ENCODE data around the gene CHRNB1. TPM values are rescaled to one million over a fixed set of nuclear protein-coding genes. Genes with fewer than 3 reads are reported as not detected.

Gene CHRNB1, protein sequence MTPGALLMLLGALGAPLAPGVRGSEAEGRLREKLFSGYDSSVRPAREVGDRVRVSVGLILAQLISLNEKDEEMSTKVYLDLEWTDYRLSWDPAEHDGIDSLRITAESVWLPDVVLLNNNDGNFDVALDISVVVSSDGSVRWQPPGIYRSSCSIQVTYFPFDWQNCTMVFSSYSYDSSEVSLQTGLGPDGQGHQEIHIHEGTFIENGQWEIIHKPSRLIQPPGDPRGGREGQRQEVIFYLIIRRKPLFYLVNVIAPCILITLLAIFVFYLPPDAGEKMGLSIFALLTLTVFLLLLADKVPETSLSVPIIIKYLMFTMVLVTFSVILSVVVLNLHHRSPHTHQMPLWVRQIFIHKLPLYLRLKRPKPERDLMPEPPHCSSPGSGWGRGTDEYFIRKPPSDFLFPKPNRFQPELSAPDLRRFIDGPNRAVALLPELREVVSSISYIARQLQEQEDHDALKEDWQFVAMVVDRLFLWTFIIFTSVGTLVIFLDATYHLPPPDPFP
- 3.6 and 6.6 TPM in 2 replicates for total RNA-seq (2014; rRNA removed; shearing (Covaris generic); ENCODE audit: low replicate concordance)

DNA sequence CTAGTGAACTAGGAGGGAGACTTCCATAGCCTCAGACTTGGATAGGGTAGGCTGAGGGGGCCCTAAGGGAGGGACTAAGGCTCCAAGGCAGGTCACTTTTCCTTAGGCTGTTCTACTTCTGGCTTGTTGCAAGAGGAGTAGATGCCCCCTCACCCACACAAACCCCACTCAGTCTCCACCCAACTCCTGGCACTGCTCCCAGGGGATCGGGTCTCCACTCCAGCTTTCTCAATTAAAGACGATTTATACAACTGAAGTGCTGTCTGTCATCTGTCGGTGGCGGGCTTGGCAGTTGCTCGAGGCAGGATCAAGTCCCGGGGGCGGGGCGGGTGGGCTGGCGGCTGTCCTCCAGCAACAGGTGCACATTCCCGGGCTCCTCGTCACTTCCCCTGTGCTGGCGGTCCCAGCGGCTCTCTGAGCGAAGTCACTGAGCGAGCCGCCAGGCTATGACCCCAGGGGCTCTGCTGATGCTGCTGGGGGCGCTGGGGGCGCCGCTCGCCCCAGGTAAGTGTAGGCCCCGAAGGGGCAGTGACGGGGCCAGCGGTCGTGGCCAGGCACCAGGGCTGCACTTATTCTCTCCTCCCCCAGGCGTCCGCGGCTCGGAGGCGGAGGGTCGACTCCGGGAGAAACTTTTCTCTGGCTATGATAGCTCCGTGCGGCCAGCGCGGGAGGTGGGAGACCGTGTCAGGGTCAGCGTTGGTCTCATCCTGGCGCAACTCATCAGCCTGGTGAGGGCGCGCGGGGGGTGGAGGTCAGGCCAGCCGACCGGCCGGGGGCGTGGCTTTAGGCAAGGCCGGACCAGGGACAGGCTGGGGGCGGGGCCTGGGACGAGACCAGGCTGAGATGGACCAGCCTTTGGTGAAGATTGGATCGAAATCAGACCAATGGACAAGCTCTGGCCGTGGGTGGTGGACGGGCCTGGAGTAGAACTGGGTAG, at the start of gene CHRNB1:
CHRNB1 (plus strand) TSS at position 380 of the 937 bp plus-strand sequence; CDS start at position 447, 67 bp downstream.
- Histone ChIP-seq H3K4me3 (ENCODE audit: low read length) (peak within 1 kb of the TSS; percentile 60), H2AFZ (ENCODE audit: low read length) (peak within 1 kb of the TSS; percentile 71; the same call in 1 of the 2 replicates), H3K9me2 (replicated peaks; ENCODE audit: insufficient read depth, low read length) (no peaks in the 10 kb centered on the region), H3K4me1 (ENCODE audit: low read length) (peaks cover 20% of the 10 kb centered on the region), H3K27me3 (ENCODE audit: low read length) (no peaks in the 10 kb centered on the region), H3K36me3 (ENCODE audit: insufficient read depth, low read length) (no peaks in the 10 kb centered on the region), H3K79me2 (ENCODE audit: low read length) (no peaks in the 10 kb centered on the region), H3K9ac (ENCODE audit: low read length) (peak within 1 kb of the TSS; percentile 49), H3K9me3 (ENCODE audit: low read length) (no peaks in the 10 kb centered on the region), H3K27ac (ENCODE audit: low read length) (no peak within 1 kb of the TSS), H4K20me1 (ENCODE audit: insufficient read depth, low read depth, low read length) (no peaks in the 10 kb centered on the region), H3K4me2 (ENCODE audit: low read depth, low read length, poor library complexity, severe bottlenecking) (peak within 1 kb of the TSS; percentile 69)
- no peak for DNase-seq

GRCh38 chr17:7396147-7396546, 48.7 kb upstream of the CHRNB1 start:
- peaks cover 5% of the 10 kb centered on the region; the same call in 1 of the 2 replicates for H3K79me2 ChIP-seq (ENCODE audit: low read length)
- H4K20me1 ChIP-seq (ENCODE audit: insufficient read depth, low read depth, low read length): no peaks in the 10 kb centered on the region
- no peaks in the 10 kb centered on the region for H3K36me3 ChIP-seq (ENCODE audit: insufficient read depth, low read length)
- no peaks in the 10 kb centered on the region for H3K27me3 ChIP-seq (ENCODE audit: low read length)
- no peak overlapping the region for H3K9ac ChIP-seq (ENCODE audit: low read length)
- H2AFZ ChIP-seq (ENCODE audit: low read length): no peak overlapping the region
- H3K27ac ChIP-seq (ENCODE audit: low read length): no peak overlapping the region
- H3K4me2 ChIP-seq (ENCODE audit: low read depth, low read length, poor library complexity, severe bottlenecking): no peak overlapping the region
- H3K9me3 ChIP-seq (ENCODE audit: low read length): no peaks in the 10 kb centered on the region
- H3K4me1 ChIP-seq (ENCODE audit: low read length): peaks cover 14% of the 10 kb centered on the region
- no peak overlapping the region for H3K4me3 ChIP-seq (ENCODE audit: low read length)
- H3K9me2 ChIP-seq (replicated peaks; ENCODE audit: insufficient read depth, low read length): no peaks in the 10 kb centered on the region
- no peak for DNase-seq

- Histone ChIP-seq H3K27ac (ENCODE audit: low read length) (no peak overlapping the region), H4K20me1 (ENCODE audit: insufficient read depth, low read depth, low read length) (no peaks in the 10 kb centered on the region; the same call in 1 of the 2 replicates), H3K36me3 (ENCODE audit: insufficient read depth, low read length) (no peaks in the 10 kb centered on the region), H3K9me2 (replicated peaks; ENCODE audit: insufficient read depth, low read length) (no peaks in the 10 kb centered on the region), H3K27me3 (ENCODE audit: low read length) (no peaks in the 10 kb centered on the region), H3K9me3 (ENCODE audit: low read length) (no peaks in the 10 kb centered on the region), H3K79me2 (ENCODE audit: low read length) (peaks cover under 1% of the 10 kb centered on the region; the same call in 1 of the 2 replicates), H3K9ac (ENCODE audit: low read length) (no peak overlapping the region), H3K4me3 (ENCODE audit: low read length) (no peak overlapping the region), H3K4me1 (ENCODE audit: low read length) (peaks cover 17% of the 10 kb centered on the region), H3K4me2 (ENCODE audit: low read depth, low read length, poor library complexity, severe bottlenecking) (no peak overlapping the region), H2AFZ (ENCODE audit: low read length) (no peak overlapping the region)
- no peak for DNase-seq
Measured at GRCh38 chr17:7398612-7399011, 46.2 kb upstream of the CHRNB1 start.

DNA sequence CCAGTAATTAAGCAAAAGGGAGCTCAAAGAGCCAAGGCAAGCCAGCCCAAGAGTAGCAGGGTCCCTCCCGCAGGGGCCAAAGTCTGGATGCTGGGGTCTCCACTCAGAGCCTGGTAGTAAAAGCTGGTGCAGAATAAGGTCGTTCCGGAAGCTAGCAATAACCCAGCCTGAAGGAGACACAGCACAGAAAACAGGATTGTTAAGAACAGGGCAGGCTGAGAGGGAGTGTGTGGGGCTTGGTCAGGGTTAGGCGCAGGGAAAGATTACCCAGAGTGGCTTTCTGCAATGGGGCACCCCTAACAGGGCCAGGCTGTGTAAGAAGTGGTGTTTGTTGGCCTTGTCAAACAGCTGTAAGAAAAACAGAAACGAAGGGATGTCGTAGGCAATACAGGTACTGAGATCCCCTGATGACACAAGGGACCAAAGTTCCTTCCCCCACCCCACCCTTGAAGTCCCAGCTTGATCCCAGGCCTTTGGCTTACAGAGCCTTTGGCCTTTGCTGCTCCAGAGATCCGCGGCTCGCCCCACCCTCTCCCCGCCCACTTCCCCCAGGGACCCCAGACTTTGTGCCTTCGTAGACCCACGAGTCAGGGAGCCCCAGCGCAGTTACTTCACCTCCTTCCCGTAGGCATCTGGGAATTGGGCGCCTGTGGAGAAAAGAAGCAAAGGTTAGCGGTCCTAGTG, 41.7 kb upstream of the CHRNB1 start:
- H3K4me3 ChIP-seq (ENCODE audit: low read length): peak overlapping the region; percentile 91
- H3K9me3 ChIP-seq (ENCODE audit: low read length): no peaks in the 10 kb centered on the region
- no peaks in the 10 kb centered on the region; the same call in 1 of the 2 replicates for H4K20me1 ChIP-seq (ENCODE audit: insufficient read depth, low read depth, low read length)
- H3K27me3 ChIP-seq (ENCODE audit: low read length): no peaks in the 10 kb centered on the region
- no peaks in the 10 kb centered on the region for H3K9me2 ChIP-seq (replicated peaks; ENCODE audit: insufficient read depth, low read length)
- H3K27ac ChIP-seq (ENCODE audit: low read length): peak overlapping the region; percentile 69
- H3K9ac ChIP-seq (ENCODE audit: low read length): peak overlapping the region; percentile 91
- peak overlapping the region; percentile 85; the same call in 1 of the 2 replicates for H2AFZ ChIP-seq (ENCODE audit: low read length)
- H3K4me1 ChIP-seq (ENCODE audit: low read length): peaks cover 9% of the 10 kb centered on the region
- peak overlapping the region; percentile 94 for H3K4me2 ChIP-seq (ENCODE audit: low read depth, low read length, poor library complexity, severe bottlenecking)
- H3K79me2 ChIP-seq (ENCODE audit: low read length): no peaks in the 10 kb centered on the region
- no peaks in the 10 kb centered on the region for H3K36me3 ChIP-seq (ENCODE audit: insufficient read depth, low read length)
- DNase-seq: peak; percentile 74

GRCh38 chr17:7403727-7403976, 41.2 kb upstream of the CHRNB1 start:
- H3K9me2 ChIP-seq (replicated peaks; ENCODE audit: insufficient read depth, low read length): no peaks in the 10 kb centered on the region
- H3K4me1 ChIP-seq (ENCODE audit: low read length): peaks cover 9% of the 10 kb centered on the region
- H3K27ac ChIP-seq (ENCODE audit: low read length): peak overlapping the region; percentile 69
- peak overlapping the region; percentile 91 for H3K9ac ChIP-seq (ENCODE audit: low read length)
- peak overlapping the region; percentile 85; the same call in 1 of the 2 replicates for H2AFZ ChIP-seq (ENCODE audit: low read length)
- H3K9me3 ChIP-seq (ENCODE audit: low read length): no peaks in the 10 kb centered on the region
- no peaks in the 10 kb centered on the region for H3K36me3 ChIP-seq (ENCODE audit: insufficient read depth, low read length)
- no peaks in the 10 kb centered on the region; the same call in 1 of the 2 replicates for H4K20me1 ChIP-seq (ENCODE audit: insufficient read depth, low read depth, low read length)
- DNase-seq: no peak
- peak overlapping the region; percentile 94 for H3K4me2 ChIP-seq (ENCODE audit: low read depth, low read length, poor library complexity, severe bottlenecking)
- no peaks in the 10 kb centered on the region for H3K79me2 ChIP-seq (ENCODE audit: low read length)
- peak overlapping the region; percentile 91 for H3K4me3 ChIP-seq (ENCODE audit: low read length)
- H3K27me3 ChIP-seq (ENCODE audit: low read length): no peaks in the 10 kb centered on the region

DNA sequence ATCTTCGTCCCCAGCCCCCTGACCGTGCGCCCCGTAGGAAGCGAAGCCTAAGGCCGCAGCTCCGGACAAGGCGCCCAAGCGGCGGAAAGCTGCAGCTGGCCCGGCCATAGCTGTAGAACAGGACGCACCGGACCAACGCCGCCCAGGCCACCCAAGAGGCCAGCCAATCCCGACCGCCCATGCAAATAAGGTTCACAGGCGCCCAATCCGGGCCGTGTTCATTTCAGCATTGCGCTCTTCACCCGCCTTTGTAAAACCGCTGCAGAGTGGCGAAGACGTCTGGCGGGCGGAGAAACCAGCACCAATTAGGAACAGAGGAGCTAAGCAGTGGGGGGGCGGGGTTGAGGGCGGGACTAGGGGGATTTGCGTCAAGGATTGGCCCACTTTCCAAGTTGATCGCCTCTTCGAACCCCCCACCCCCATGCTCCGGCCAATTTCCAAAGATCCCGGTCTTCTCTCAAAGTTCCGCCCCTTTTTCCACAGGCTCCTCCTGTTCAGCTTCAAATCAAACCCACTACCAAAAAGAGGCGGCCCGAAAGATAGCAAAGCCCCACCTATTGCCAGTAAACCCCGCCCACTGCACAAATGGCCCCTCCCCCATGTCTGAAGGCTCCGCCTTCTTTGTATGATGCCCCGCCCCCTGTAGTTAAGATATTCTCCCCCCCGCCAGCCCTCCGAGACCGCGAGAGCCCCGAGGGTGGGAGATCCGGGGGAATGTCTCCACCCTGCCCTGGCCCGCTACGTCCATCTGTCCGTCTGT, 40.7 kb upstream of the CHRNB1 start, which contains the start of gene TMEM256:
TMEM256 (minus strand) TSS at position 121 of the 760 bp plus-strand sequence; CDS start at position 108, 13 bp downstream.
- Histone ChIP-seq H3K4me3 (ENCODE audit: low read length) (peak within 1 kb of the TSS; percentile 91), H3K27ac (ENCODE audit: low read length) (peak within 1 kb of the TSS; percentile 69), H3K79me2 (ENCODE audit: low read length) (no peaks in the 10 kb centered on the region), H3K27me3 (ENCODE audit: low read length) (no peaks in the 10 kb centered on the region), H3K36me3 (ENCODE audit: insufficient read depth, low read length) (no peaks in the 10 kb centered on the region), H3K4me1 (ENCODE audit: low read length) (peaks cover 9% of the 10 kb centered on the region), H3K9me2 (replicated peaks; ENCODE audit: insufficient read depth, low read length) (no peaks in the 10 kb centered on the region), H4K20me1 (ENCODE audit: insufficient read depth, low read depth, low read length) (no peaks in the 10 kb centered on the region; the same call in 1 of the 2 replicates), H2AFZ (ENCODE audit: low read length) (peak within 1 kb of the TSS; percentile 85; the same call in 1 of the 2 replicates), H3K9me3 (ENCODE audit: low read length) (no peaks in the 10 kb centered on the region), H3K4me2 (ENCODE audit: low read depth, low read length, poor library complexity, severe bottlenecking) (peak within 1 kb of the TSS; percentile 94), H3K9ac (ENCODE audit: low read length) (peak within 1 kb of the TSS; percentile 91)
- DNase-seq: peak; percentile 99

DNA sequence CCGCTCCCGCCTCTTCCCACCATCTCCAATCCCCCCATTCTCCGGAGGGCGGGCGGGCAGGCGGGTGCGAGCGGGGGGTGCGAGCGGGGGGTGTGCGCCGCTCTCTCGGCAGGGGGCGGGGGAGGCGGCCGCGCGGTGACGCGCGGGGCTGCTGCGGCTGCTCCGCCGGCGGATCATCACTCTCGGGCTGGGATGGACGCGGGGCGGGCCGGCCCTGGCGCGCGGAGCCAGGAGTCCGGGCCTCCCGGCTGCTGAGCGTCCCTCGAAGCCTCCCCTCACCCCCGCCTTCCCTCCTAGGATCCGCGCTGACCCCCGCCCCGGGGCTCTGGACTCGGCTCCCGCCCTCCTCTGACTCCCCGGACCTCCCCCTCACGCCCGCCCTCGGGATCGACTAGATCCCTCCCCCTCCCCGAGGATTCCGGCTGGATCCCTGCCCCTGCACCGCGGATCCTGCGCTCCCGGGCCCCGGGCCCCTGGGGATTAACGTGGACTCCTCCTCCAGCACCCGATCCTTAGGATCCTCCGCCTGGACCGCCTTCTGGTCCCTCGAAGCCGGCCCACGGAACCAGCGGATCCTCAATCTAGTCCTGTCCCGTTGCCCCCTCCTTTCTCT, 40.0 kb upstream of the CHRNB1 start:
- no peak overlapping the region for H3K9ac ChIP-seq (ENCODE audit: low read length)
- H2AFZ ChIP-seq (ENCODE audit: low read length): no peak overlapping the region
- no peak overlapping the region for H3K4me3 ChIP-seq (ENCODE audit: low read length)
- no peaks in the 10 kb centered on the region for H3K36me3 ChIP-seq (ENCODE audit: insufficient read depth, low read length)
- no peaks in the 10 kb centered on the region for H3K9me3 ChIP-seq (ENCODE audit: low read length)
- H3K27me3 ChIP-seq (ENCODE audit: low read length): no peaks in the 10 kb centered on the region
- H3K27ac ChIP-seq (ENCODE audit: low read length): no peak overlapping the region
- H3K4me1 ChIP-seq (ENCODE audit: low read length): peaks cover 11% of the 10 kb centered on the region
- DNase-seq: no peak
- no peaks in the 10 kb centered on the region; the same call in 1 of the 2 replicates for H4K20me1 ChIP-seq (ENCODE audit: insufficient read depth, low read depth, low read length)
- no peaks in the 10 kb centered on the region for H3K79me2 ChIP-seq (ENCODE audit: low read length)
- H3K4me2 ChIP-seq (ENCODE audit: low read depth, low read length, poor library complexity, severe bottlenecking): no peak overlapping the region
- no peaks in the 10 kb centered on the region for H3K9me2 ChIP-seq (replicated peaks; ENCODE audit: insufficient read depth, low read length)
